ENCODE results near the gene C8G. TPM values are rescaled to one million over a fixed set of nuclear protein-coding genes. Genes with fewer than 3 reads are reported as not detected.

Gene C8G
- total and polyA plus RNA-seq, 2 of the 4 experiments (the other 2 are of a cell fraction) = 0.80 TPM; not detected in 1

DNA sequence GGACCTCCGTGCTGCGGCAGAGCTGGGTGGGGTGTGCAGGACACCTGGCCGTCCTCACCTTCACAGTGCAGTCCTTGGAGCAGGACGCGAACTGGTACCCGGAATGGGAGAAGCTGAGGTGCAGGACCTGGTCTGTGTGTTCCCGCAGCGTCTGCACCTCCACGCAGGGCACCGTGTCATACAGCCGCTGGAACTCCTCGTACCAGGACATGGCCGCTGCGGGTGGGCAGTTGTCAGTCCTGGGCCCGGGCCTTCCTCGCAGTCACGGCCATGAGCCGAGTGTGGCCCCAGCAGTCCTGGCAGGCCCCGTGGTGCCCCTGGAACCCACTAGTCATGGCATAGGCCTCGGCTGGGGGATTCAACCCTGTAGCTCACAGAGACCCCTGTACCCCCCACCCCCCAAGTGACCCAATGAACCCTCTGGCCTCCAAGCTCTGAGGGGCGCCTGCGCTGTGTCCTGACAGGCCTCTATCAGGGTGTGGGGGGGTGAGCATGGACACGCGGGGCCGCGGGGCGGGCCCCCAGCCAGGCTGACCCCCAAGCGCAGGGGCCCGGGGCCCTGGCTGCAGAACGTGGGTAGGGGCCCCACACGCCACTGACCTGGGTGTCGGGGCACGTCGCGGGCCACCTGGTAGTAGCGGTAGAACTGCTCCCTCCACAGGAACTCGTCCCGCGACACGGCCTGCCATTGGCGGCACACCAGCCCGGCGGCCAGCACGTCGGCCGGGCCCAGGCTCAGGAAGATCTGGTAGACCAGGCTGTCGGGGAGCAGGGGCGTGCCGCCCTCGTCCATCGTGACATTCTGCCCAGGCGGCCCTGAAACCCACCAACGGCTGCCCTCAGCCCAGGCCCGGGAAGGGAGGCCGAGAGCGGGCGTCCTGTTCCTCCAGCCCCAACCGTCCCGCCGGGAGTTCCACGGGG, 1.5 kb upstream of the C8G start:
- Histone ChIP-seq H4K20me1 (ENCODE audit: insufficient read depth, low read length) (peaks cover 22% of the 10 kb centered on the region), H3K4me3 (ENCODE audit: insufficient read depth, low read depth, low read length) (peak overlapping the region; percentile 79), H4K91ac (ENCODE audit: insufficient read depth, low read depth, low read length) (peak overlapping the region; percentile 47), H2AFZ (replicated peaks; ENCODE audit: low read length, poor library complexity) (peak overlapping the region; percentile 91), H3K56ac (ENCODE audit: extremely low read depth, insufficient read depth, low read length) (no peak overlapping the region), H2BK120ac (ENCODE audit: low read depth, low read length) (peak overlapping the region; percentile 23; the same call in 1 of the 2 replicates), H2BK5ac (ENCODE audit: low read depth, low read length, poor library complexity, severe bottlenecking) (peak overlapping the region; percentile 88), H3K23ac (ENCODE audit: low read depth, low read length) (peak overlapping the region; percentile 42), H3K9ac (ENCODE audit: low read depth, low read length) (peak overlapping the region; percentile 96), H4K5ac (ENCODE audit: low read depth, low read length) (peak overlapping the region; percentile 73), H2AK9ac (replicated peaks; ENCODE audit: low read depth, low read length, poor library complexity) (peak overlapping the region; percentile 100), H3K14ac (replicated peaks; ENCODE audit: low read depth, low read length) (peak overlapping the region; percentile 81), H3K4me1 (ENCODE audit: control insufficient read depth, insufficient read depth, low read length) (peaks cover 4% of the 10 kb centered on the region), H3K9me3 (ENCODE audit: control insufficient read depth, insufficient read depth, low read length) (no peaks in the 10 kb centered on the region), H3K27ac (ENCODE audit: insufficient read depth, low read length) (peak overlapping the region; percentile 97), H4K8ac (ENCODE audit: low read depth in 2 of 2, low read length in 2 of 2) (peak overlapping the region in 1 of 2 experiments; percentile 67; a peak in 1 of 4 replicates), H3K4ac (ENCODE audit: low read depth, low read length) (peak overlapping the region; percentile 75), H2AK5ac (ENCODE audit: low read depth, low read length) (peak overlapping the region; percentile 85), H3K4me2 (ENCODE audit: low read depth, low read length) (peak overlapping the region; percentile 86), H3K36me3 (ENCODE audit: control insufficient read depth, insufficient read depth, low read length) (peaks cover 41% of the 10 kb centered on the region), H3K79me1 (ENCODE audit: low read depth in 1 of 2, low read length in 2 of 2) (peaks cover 5 to 35% of the 10 kb centered on the region in 2 experiments), H3K9me1 (ENCODE audit: insufficient read depth, low read length) (peaks cover 8% of the 10 kb centered on the region), H3K27me3 (ENCODE audit: control insufficient read depth, insufficient read depth, low read length) (no peaks in the 10 kb centered on the region), H3K18ac (ENCODE audit: low read depth, low read length) (peak overlapping the region; percentile 25; the same call in 1 of the 2 replicates), H2BK15ac (ENCODE audit: low read depth, low read length) (no peak overlapping the region), H2BK20ac (ENCODE audit: low read depth, low read length) (no peak overlapping the region)
- DNase-seq (no peak), ATAC-seq (ENCODE audit: low read depth) (peak; percentile 19)
- 25% methylated on average over 40 of the region's 61 CpGs; no CpG with 5 or more reads in 1 of the 2 experiments for WGBS, 2 experiments (ENCODE audit: extremely low coverage in 2 of 2, insufficient read length in 1 of 2)
- dilution Hi-C loops (cut with HindIII; ENCODE audit: low sequenced_read_pairs, unreplicated experiment) (no loop called here), intact Hi-C loops (cut with micrococcal nuclease) (loop anchor here (2.0 kb wide), 1 partner anchor 95 kb away; the partner anchor contains the start of gene PHPT1), in situ Hi-C loops (cut with MboI; ENCODE audit: low sequenced_read_pairs) (no loop called here)
- no TSS peak for BruUV-seq (replicated peaks)
- ChIA-PET POLR2A (ENCODE audit: unreplicated experiment) (no interaction called here), CTCF (interaction anchor here (0.6 to 1.0 kb wide), 2 partner anchors 12 to 41 kb away, joined by 3 read pairs; no protein-coding TSS in a partner anchor)
- TF ChIP-seq RFX5 (IDR thresholded peaks at IDR 0.05; ENCODE audit: low read depth, low read length) = no peak
- TF ChIP-seq MAFK (IDR thresholded peaks at IDR 0.05; ENCODE audit: low read depth, low read length) = no peak
- no peak for TF ChIP-seq MAZ (IDR thresholded peaks at IDR 0.05; ENCODE audit: borderline replicate concordance, low read depth, low read length)
- no peak for TF ChIP-seq MXI1 (IDR thresholded peaks at IDR 0.05; ENCODE audit: borderline replicate concordance, low read depth, low read length)
- TF ChIP-seq FOS (IDR thresholded peaks at IDR 0.05; ENCODE audit: low read depth, low read length) = no peak
- TF ChIP-seq POLR2A (IDR thresholded peaks at IDR 0.05; ENCODE audit: low read depth, low read length) = no peak
- TF ChIP-seq SMC3 (IDR thresholded peaks at IDR 0.05; ENCODE audit: low read depth, low read length) = no peak
- no peak; the same call in 1 of the 2 replicates for TF ChIP-seq CHD1 (IDR thresholded peaks at IDR 0.05; ENCODE audit: low read depth, low read length)
- no peak for TF ChIP-seq CEBPB (IDR thresholded peaks at IDR 0.05; ENCODE audit: low read depth, low read length)
- no peak for TF ChIP-seq BHLHE40 (IDR thresholded peaks at IDR 0.05; ENCODE audit: low read depth, low read length)
- TF ChIP-seq, protein P1, sequence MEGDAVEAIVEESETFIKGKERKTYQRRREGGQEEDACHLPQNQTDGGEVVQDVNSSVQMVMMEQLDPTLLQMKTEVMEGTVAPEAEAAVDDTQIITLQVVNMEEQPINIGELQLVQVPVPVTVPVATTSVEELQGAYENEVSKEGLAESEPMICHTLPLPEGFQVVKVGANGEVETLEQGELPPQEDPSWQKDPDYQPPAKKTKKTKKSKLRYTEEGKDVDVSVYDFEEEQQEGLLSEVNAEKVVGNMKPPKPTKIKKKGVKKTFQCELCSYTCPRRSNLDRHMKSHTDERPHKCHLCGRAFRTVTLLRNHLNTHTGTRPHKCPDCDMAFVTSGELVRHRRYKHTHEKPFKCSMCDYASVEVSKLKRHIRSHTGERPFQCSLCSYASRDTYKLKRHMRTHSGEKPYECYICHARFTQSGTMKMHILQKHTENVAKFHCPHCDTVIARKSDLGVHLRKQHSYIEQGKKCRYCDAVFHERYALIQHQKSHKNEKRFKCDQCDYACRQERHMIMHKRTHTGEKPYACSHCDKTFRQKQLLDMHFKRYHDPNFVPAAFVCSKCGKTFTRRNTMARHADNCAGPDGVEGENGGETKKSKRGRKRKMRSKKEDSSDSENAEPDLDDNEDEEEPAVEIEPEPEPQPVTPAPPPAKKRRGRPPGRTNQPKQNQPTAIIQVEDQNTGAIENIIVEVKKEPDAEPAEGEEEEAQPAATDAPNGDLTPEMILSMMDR (conservative IDR thresholded peaks at IDR 0.05; ENCODE audit: low read depth, low read length) = no peak
- TF ChIP-seq, protein P2, sequence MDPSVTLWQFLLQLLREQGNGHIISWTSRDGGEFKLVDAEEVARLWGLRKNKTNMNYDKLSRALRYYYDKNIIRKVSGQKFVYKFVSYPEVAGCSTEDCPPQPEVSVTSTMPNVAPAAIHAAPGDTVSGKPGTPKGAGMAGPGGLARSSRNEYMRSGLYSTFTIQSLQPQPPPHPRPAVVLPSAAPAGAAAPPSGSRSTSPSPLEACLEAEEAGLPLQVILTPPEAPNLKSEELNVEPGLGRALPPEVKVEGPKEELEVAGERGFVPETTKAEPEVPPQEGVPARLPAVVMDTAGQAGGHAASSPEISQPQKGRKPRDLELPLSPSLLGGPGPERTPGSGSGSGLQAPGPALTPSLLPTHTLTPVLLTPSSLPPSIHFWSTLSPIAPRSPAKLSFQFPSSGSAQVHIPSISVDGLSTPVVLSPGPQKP (IDR thresholded peaks at IDR 0.05; ENCODE audit: borderline replicate concordance, low read depth, low read length) = no peak
- no peak for TF ChIP-seq RCOR1 (IDR thresholded peaks at IDR 0.05; ENCODE audit: insufficient replicate concordance, low read length)
- no peak for TF ChIP-seq NFE2L2 (IDR thresholded peaks at IDR 0.05; ENCODE audit: low read depth, low read length)

All from IMR-90 (cell line).